GM12892 (cell line): ENCODE results near the gene SLC35F4.

Experiments used
- POLR2A ChIP-seq: IDR thresholded peaks from 2 replicates; pipeline ENCODE4 v1.6.1; 2011; ENCODE audit warnings: low read depth, low read length, control low read depth
- POLR2AphosphoS5 ChIP-seq: IDR thresholded peaks from 2 replicates; pipeline ENCODE4 v1.6.1; 2011; ENCODE audit warnings: low read depth, low read length, control low read depth
- TAF1 ChIP-seq: IDR thresholded peaks from 2 replicates; pipeline ENCODE4 v1.6.1; 2011; ENCODE audit warnings: low read depth, mild to moderate bottlenecking, control low read depth, low read length, borderline replicate concordance

DNA sequence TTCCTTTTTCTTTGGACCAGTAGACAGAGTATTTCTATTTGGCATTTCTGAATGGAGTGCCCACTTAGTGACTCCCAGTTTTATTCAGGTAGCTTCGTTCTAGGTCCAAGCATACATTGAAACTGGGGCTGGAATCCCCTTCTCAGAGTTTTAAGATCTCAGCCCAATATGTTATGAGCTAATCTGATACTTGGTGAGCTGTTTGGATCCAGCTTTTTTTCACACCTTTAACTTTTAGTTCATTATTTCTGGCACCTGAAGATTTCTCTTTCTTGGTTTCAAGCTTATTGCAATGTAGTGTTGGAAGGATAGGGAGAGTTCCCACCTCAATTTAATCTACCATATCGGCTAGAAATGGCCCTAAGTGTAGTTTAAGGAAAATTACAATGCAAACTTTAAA, 318.8 kb downstream of the SLC35F4 start:
- TF ChIP-seq POLR2AphosphoS5 (no peak), POLR2A (no peak), TAF1 (no peak)
